IMR-90 (cell line): ENCODE results near the gene ALKBH5. TPM values are rescaled to one million over a fixed set of nuclear protein-coding genes. Genes with fewer than 3 reads are reported as not detected.

ENCODE experiments used
- ATAC-seq: fragments of 200-7000 bp; cut with Tn5 transposase; 2 replicates; pipeline ENCODE4 v1.9.1; 2020; ENCODE audit warnings: low read depth, mild to moderate bottlenecking, moderate library complexity
- BruUV-seq: library from RNA; stranded (reverse); fragments of 400-500 nt; replicated peaks from 2 replicates; lab custom pipeline; 2021; lab: Mats Ljungman, UMichigan
- CTCF ChIA-PET: fragments of 300-600 bp; formaldehyde crosslinking; extraction: SDS; loops from one replicate; lab custom pipeline; 2021; ENCODE audit warnings: antibody characterized with exemption; lab: Yijun Ruan, JAX
- POLR2A ChIA-PET: fragments of 300-600 bp; sonication (Branson Sonifier 250); formaldehyde crosslinking; loops from one replicate; lab custom pipeline; 2022; ENCODE audit warnings: antibody characterized with exemption; ENCODE audit not compliant: unreplicated experiment; lab: Charles Lee
- DNase-seq: peaks from one replicate; pipeline ENCODE4 v3.0.0; 2013
- H2AFZ ChIP-seq: replicated peaks from 2 replicates; pipeline ENCODE3; 2013; ENCODE audit warnings: low read length, mild to moderate bottlenecking; ENCODE audit not compliant: poor library complexity
- H2AK5ac ChIP-seq: 2 replicates; pipeline ENCODE4 v1.6.1; 2013; ENCODE audit warnings: low read depth, low read length, inconsistent platforms
- H2AK9ac ChIP-seq: replicated peaks from 2 replicates; pipeline ENCODE3; 2013; ENCODE audit warnings: mild to moderate bottlenecking, low read depth, low read length, moderate library complexity; ENCODE audit not compliant: poor library complexity
- H2BK120ac ChIP-seq: 2 replicates; pipeline ENCODE4 v1.6.1; 2013; ENCODE audit warnings: low read depth, low read length, inconsistent platforms
- H2BK15ac ChIP-seq: 3 replicates; pipeline ENCODE4 v1.6.1; 2013; ENCODE audit warnings: low read depth, low read length, inconsistent platforms
- H2BK20ac ChIP-seq: 2 replicates; pipeline ENCODE4 v1.6.1; 2013; ENCODE audit warnings: low read depth, mild to moderate bottlenecking, inconsistent platforms, low read length, moderate library complexity
- H2BK5ac ChIP-seq: 2 replicates; pipeline ENCODE4 v1.6.1; 2013; ENCODE audit warnings: mild to moderate bottlenecking, low read depth, low read length, inconsistent platforms; ENCODE audit not compliant: poor library complexity, severe bottlenecking
- H3K14ac ChIP-seq: replicated peaks from 2 replicates; pipeline ENCODE4 v1.6.1; 2013; ENCODE audit warnings: low read depth, low read length, inconsistent platforms
- H3K18ac ChIP-seq: 2 replicates; pipeline ENCODE4 v1.6.1; 2013; ENCODE audit warnings: low read depth, low read length, control low read depth
- H3K23ac ChIP-seq: 2 replicates; pipeline ENCODE4 v1.6.1; 2013; ENCODE audit warnings: low read depth, low read length, inconsistent platforms
- H3K27ac ChIP-seq: 2 replicates; pipeline ENCODE4 v1.5.1; 2013; ENCODE audit warnings: mild to moderate bottlenecking, control low read depth, low read length; ENCODE audit not compliant: insufficient read depth
- H3K27me3 ChIP-seq: 2 replicates; pipeline ENCODE4 v1.6.1; 2013; ENCODE audit warnings: low read length; ENCODE audit not compliant: control insufficient read depth, insufficient read depth
- H3K36me3 ChIP-seq: 2 replicates; pipeline ENCODE4 v1.6.1; 2013; ENCODE audit warnings: low read length, mixed read lengths; ENCODE audit not compliant: control insufficient read depth, insufficient read depth
- H3K4ac ChIP-seq: 2 replicates; pipeline ENCODE4 v1.6.1; 2013; ENCODE audit warnings: low read depth, low read length, inconsistent platforms
- H3K4me1 ChIP-seq: 2 replicates; pipeline ENCODE4 v1.6.1; 2013; ENCODE audit warnings: low read length, mixed read lengths; ENCODE audit not compliant: control insufficient read depth, insufficient read depth
- H3K4me2 ChIP-seq: 2 replicates; pipeline ENCODE4 v1.6.1; 2013; ENCODE audit warnings: low read depth, mild to moderate bottlenecking, control low read depth, low read length, moderate library complexity
- H3K4me3 ChIP-seq: 2 replicates; pipeline ENCODE4 v1.5.1; 2013; ENCODE audit warnings: low read depth, mild to moderate bottlenecking, control low read depth, low read length, moderate library complexity; ENCODE audit not compliant: insufficient read depth
- H3K56ac ChIP-seq: 2 replicates; pipeline ENCODE4 v1.6.1; 2013; ENCODE audit warnings: low read length, inconsistent platforms; ENCODE audit not compliant: insufficient read depth; ENCODE audit errors: extremely low read depth
- H3K79me1 ChIP-seq, 2 experiments: 2 replicates each; pipeline ENCODE4 v1.6.1; 2013; ENCODE audit warnings: low read length in 2 of 2, inconsistent platforms in 1 of 2, low read depth in 1 of 2
- H3K9ac ChIP-seq: 2 replicates; pipeline ENCODE4 v1.6.1; 2013; ENCODE audit warnings: low read depth, low read length, control low read depth
- H3K9me1 ChIP-seq: 2 replicates; pipeline ENCODE4 v1.6.1; 2013; ENCODE audit warnings: low read length, inconsistent platforms; ENCODE audit not compliant: insufficient read depth
- H3K9me3 ChIP-seq: 2 replicates; pipeline ENCODE4 v1.6.1; 2013; ENCODE audit warnings: low read length; ENCODE audit not compliant: control insufficient read depth, insufficient read depth
- H4K20me1 ChIP-seq: 2 replicates; pipeline ENCODE4 v1.6.1; 2013; ENCODE audit warnings: low read length, inconsistent platforms; ENCODE audit not compliant: insufficient read depth
- H4K5ac ChIP-seq: 2 replicates; pipeline ENCODE4 v1.6.1; 2013; ENCODE audit warnings: mild to moderate bottlenecking, low read depth, low read length, control low read depth
- H4K8ac ChIP-seq, 2 experiments: 2 replicates each; pipeline ENCODE4 v1.6.1; 2013; ENCODE audit warnings: low read depth in 2 of 2, low read length in 2 of 2, control low read depth in 1 of 2, inconsistent platforms in 1 of 2
- H4K91ac ChIP-seq: 2 replicates; pipeline ENCODE4 v1.6.1; 2013; ENCODE audit warnings: low read depth, low read length, inconsistent platforms; ENCODE audit not compliant: insufficient read depth
- BHLHE40 ChIP-seq: fragments of 150-350 bp; IDR thresholded peaks from 2 replicates; pipeline ENCODE4 v1.6.1; 2016; ENCODE audit warnings: mild to moderate bottlenecking, low read depth, low read length
- CHD1 ChIP-seq: IDR thresholded peaks from 2 replicates; pipeline ENCODE4 v1.6.1; 2012; ENCODE audit warnings: low read depth, low read length, improper control_type of control experiment
- MAZ ChIP-seq: IDR thresholded peaks from 2 replicates; pipeline ENCODE4 v1.6.1; 2012; ENCODE audit warnings: low read depth, mild to moderate bottlenecking, low read length, improper control_type of control experiment, moderate library complexity, borderline replicate concordance
- POLR2A ChIP-seq: IDR thresholded peaks from 2 replicates; pipeline ENCODE4 v1.6.1; 2012; ENCODE audit warnings: mild to moderate bottlenecking, low read depth, low read length
- RCOR1 ChIP-seq: IDR thresholded peaks from 2 replicates; pipeline ENCODE4 v1.6.1; 2012; ENCODE audit warnings: mild to moderate bottlenecking, low read length, improper control_type of control experiment; ENCODE audit not compliant: insufficient replicate concordance
- WGBS, 2 experiments: methylation state at CpG; one replicate each; pipeline versions ENCODE4 v1.1.5 to v1.1.7; 2013; ENCODE audit warnings: missing lambda C conversion rate in 2 of 2; ENCODE audit not compliant: insufficient read length in 1 of 2; ENCODE audit errors: extremely low coverage in 2 of 2; 5-methylcytosine and 5-hydroxymethylcytosine counted together
- dilution Hi-C: fragments of 300-500 bp; cut with HindIII; formaldehyde crosslinking; loops from one replicate; pipeline ENCODE4 v1.14.3; 2018; ENCODE audit warnings: low sequenced_read_pairs; ENCODE audit not compliant: unreplicated experiment
- in situ Hi-C: fragments of 300-500 bp; cut with MboI; formaldehyde crosslinking; loops from 3 replicates; pipeline ENCODE4 v1.14.3; 2019; ENCODE audit warnings: low sequenced_read_pairs, inconsistent platforms, mixed read lengths
- intact Hi-C: fragments of 100-400 bp; cut with micrococcal nuclease; formaldehyde crosslinking; loops from 2 replicates; pipeline ENCODE4 v1.10.0; 2022
- polyA plus RNA-seq, 3 experiments: library from polyadenylated mRNA; depleted of rRNA; stranded (reverse); fragments of >200 nt; gene quantifications; 2 replicates each; pipeline ENCODE4 v1.2.3, GENCODE V29; 2012; ENCODE audit warnings: low replicate concordance in 1 of 3
- total RNA-seq: library from RNA; depleted of rRNA; stranded (reverse); fragments of >200 nt; gene quantifications from 2 replicates; pipeline ENCODE4 v1.2.3, GENCODE V29; 2012; rRNA removed

ALKBH5 gene
- total and polyA plus RNA-seq, 2 of the 4 experiments (the other 2 are of a cell fraction) = 57.6 to 79.6 TPM

- peaks cover 35% of the 10 kb centered on the region for H3K36me3 ChIP-seq
- peak within 1 kb of the TSS; percentile 100 for H2AK9ac ChIP-seq
- 3% methylated on average over 45 of the region's 71 CpGs; no CpG with 5 or more reads in 1 of the 2 experiments for WGBS, 2 experiments
- ChIA-PET POLR2A (no interaction called here), CTCF (no interaction called here)
- peak within 1 kb of the TSS; percentile 51 to 99 for H4K8ac ChIP-seq
- intact Hi-C loops (loop anchor here (2.0 kb wide), 1 partner anchor 34 kb away; the partner anchor contains the start of gene LLGL1), dilution Hi-C loops (no loop called here), in situ Hi-C loops (no loop called here)
- H2AFZ ChIP-seq = peak within 1 kb of the TSS; percentile 99
- BruUV-seq = no TSS peak
- ATAC-seq = peak; percentile 64
- DNase-seq = peak; percentile 17
- peak within 1 kb of the TSS; percentile 98 for H3K4me2 ChIP-seq
- no peaks in the 10 kb centered on the region for H3K9me3 ChIP-seq
- H3K27ac ChIP-seq = peak within 1 kb of the TSS; percentile 94
- peaks cover 12% of the 10 kb centered on the region; the same call in 1 of the 2 replicates for H3K9me1 ChIP-seq
- peaks cover 18% of the 10 kb centered on the region for H3K4me1 ChIP-seq
- H3K56ac ChIP-seq = peak within 1 kb of the TSS; percentile 94
- peak within 1 kb of the TSS; percentile 98 for H4K5ac ChIP-seq
- no peak within 1 kb of the TSS; the same call in 2 of the 3 replicates for H2BK15ac ChIP-seq
- H3K23ac ChIP-seq = peak within 1 kb of the TSS; percentile 100
- H3K4me3 ChIP-seq = peak within 1 kb of the TSS; percentile 100
- H3K4ac ChIP-seq = peak within 1 kb of the TSS; percentile 100
- peak within 1 kb of the TSS; percentile 97 for H2AK5ac ChIP-seq
- H4K20me1 ChIP-seq = peaks cover 25% of the 10 kb centered on the region
- H2BK5ac ChIP-seq = peak within 1 kb of the TSS; percentile 99
- no peaks in the 10 kb centered on the region for H3K27me3 ChIP-seq
- peaks cover 27 to 84% of the 10 kb centered on the region in 2 experiments for H3K79me1 ChIP-seq
- peak within 1 kb of the TSS; percentile 95 for H2BK120ac ChIP-seq
- H2BK20ac ChIP-seq = peak within 1 kb of the TSS; percentile 20
- peak within 1 kb of the TSS; percentile 100 for H4K91ac ChIP-seq
- peak within 1 kb of the TSS; percentile 100 for H3K14ac ChIP-seq
- H3K9ac ChIP-seq = peak within 1 kb of the TSS; percentile 96
- peak within 1 kb of the TSS; percentile 99 for H3K18ac ChIP-seq
- peak; percentile 7; the same call in 1 of the 2 replicates for TF ChIP-seq MAZ
- TF ChIP-seq CHD1 = no peak
- TF ChIP-seq POLR2A = peak; percentile 67
- no peak for TF ChIP-seq BHLHE40
- TF ChIP-seq RCOR1 = no peak
Measured at GRCh38 chr17:18258356-18259038, 74.9 kb downstream of the ALKBH5 start, which contains the start of gene FLII. Gene FLII, minus strand, starts transcription at chr17:18258738. Its CDS starts 48 bp downstream, at chr17:18258690.

Other genes with a start within 250 kb of the ALKBH5 start
- 23.3 and 34.4 TPM in 2 replicates for gene TOM1L2, start 211.4 kb upstream of the ALKBH5 start, total RNA-seq
- gene TOM1L2, start 211.4 kb upstream of the ALKBH5 start, polyA plus RNA-seq (2012; rRNA removed) = 51.7 and 54.3 TPM in 2 replicates
- 0.28 and 0.72 TPM in 2 replicates for gene DRC3, start 211.0 kb upstream of the ALKBH5 start, total RNA-seq
- 0.23 and 0.55 TPM in 2 replicates for gene DRC3, start 211.0 kb upstream of the ALKBH5 start, polyA plus RNA-seq (2012; rRNA removed)
- gene ATPAF2, start 144.7 kb upstream of the ALKBH5 start, total RNA-seq = 14.2 and 27.6 TPM in 2 replicates
- 19.5 and 21.9 TPM in 2 replicates for gene ATPAF2, start 144.7 kb upstream of the ALKBH5 start, polyA plus RNA-seq (2012; rRNA removed)
- 3.9 and 5.0 TPM in 2 replicates for gene GID4, start 144.4 kb upstream of the ALKBH5 start, total RNA-seq
- 4.2 and 5.6 TPM in 2 replicates for gene GID4, start 144.4 kb upstream of the ALKBH5 start, polyA plus RNA-seq (2012; rRNA removed)
- 35.6 and 43.6 TPM in 2 replicates for gene DRG2, start 95.9 kb upstream of the ALKBH5 start, total RNA-seq
- gene DRG2, start 95.9 kb upstream of the ALKBH5 start, polyA plus RNA-seq (2012; rRNA removed) = 41.3 and 45.1 TPM in 2 replicates
- gene MYO15A, start 75.1 kb upstream of the ALKBH5 start, total RNA-seq = 0.18 and 0.56 TPM in 2 replicates
- gene MYO15A, start 75.1 kb upstream of the ALKBH5 start, polyA plus RNA-seq (2012; rRNA removed) = 0.49 and 1.1 TPM in 2 replicates
- gene LLGL1, start 41.8 kb downstream of the ALKBH5 start, total RNA-seq = 34.2 and 40.1 TPM in 2 replicates
- 52.9 and 57.9 TPM in 2 replicates for gene LLGL1, start 41.8 kb downstream of the ALKBH5 start, polyA plus RNA-seq (2012; rRNA removed)
- gene FLII, start 74.9 kb downstream of the ALKBH5 start, total RNA-seq = 258 and 263 TPM in 2 replicates
- 290 and 321 TPM in 2 replicates for gene FLII, start 74.9 kb downstream of the ALKBH5 start, polyA plus RNA-seq (2012; rRNA removed)
- 9.1 and 12.2 TPM in 2 replicates for gene MIEF2, start 76.8 kb downstream of the ALKBH5 start, total RNA-seq
- gene MIEF2, start 76.8 kb downstream of the ALKBH5 start, polyA plus RNA-seq (2012; rRNA removed) = 20.7 and 26.6 TPM in 2 replicates
- 21.3 and 25.6 TPM in 2 replicates for gene TOP3A, start 131.2 kb downstream of the ALKBH5 start, total RNA-seq
- 12.4 and 13.4 TPM in 2 replicates for gene TOP3A, start 131.2 kb downstream of the ALKBH5 start, polyA plus RNA-seq (2012; rRNA removed)
- gene SMCR8, start 131.5 kb downstream of the ALKBH5 start, total RNA-seq = 10.6 and 10.9 TPM in 2 replicates
- 7.1 and 7.2 TPM in 2 replicates for gene SMCR8, start 131.5 kb downstream of the ALKBH5 start, polyA plus RNA-seq (2012; rRNA removed)
- gene SHMT1, start 179.7 kb downstream of the ALKBH5 start, total RNA-seq = 7.5 and 8.1 TPM in 2 replicates
- 7.3 and 7.5 TPM in 2 replicates for gene SHMT1, start 179.7 kb downstream of the ALKBH5 start, polyA plus RNA-seq (2012; rRNA removed)
- gene EVPLL, start 193.9 kb downstream of the ALKBH5 start, total RNA-seq = not detected in 2 replicates
- gene EVPLL, start 193.9 kb downstream of the ALKBH5 start, polyA plus RNA-seq (2012; rRNA removed) = not detected in 2 replicates